ENCODE data around the gene FBXL3. TPM values are rescaled to one million over a fixed set of nuclear protein-coding genes. Genes with fewer than 3 reads are reported as not detected.
"Not testable (repeated sequence)": the region's sequence is repeated elsewhere in the genome, so short reads cannot be mapped to it uniquely, and the experiment has no call there.

Gene FBXL3
- total RNA-seq, 1 experiment from 2014 or later, result 32.2 TPM

- no peaks in the 10 kb centered on the region for H3K9me3 ChIP-seq (replicated peaks)
- H3K36me3 ChIP-seq, result peaks cover 76% of the 10 kb centered on the region
Measured at GRCh38 chr13:77013853-77014542, 13.0 kb downstream of the FBXL3 start.

GRCh38 chr13:77009719-77010118 is 17.2 kb downstream of the FBXL3 start:
- not testable (repeated sequence) for DNase-seq; H3K9me3 ChIP-seq (replicated peaks); H3K4me3 ChIP-seq; H3K4me1 ChIP-seq; H3K27me3 ChIP-seq; H3K27ac ChIP-seq
- H3K36me3 ChIP-seq, result peaks cover 57% of the 10 kb centered on the region

More at GRCh38 chr13:77013853-77014542, 13.0 kb downstream of the FBXL3 start:
- H3K27ac ChIP-seq, result no peak overlapping the region
- DNase-seq, result no peak
- no peaks in the 10 kb centered on the region for H3K27me3 ChIP-seq
- H3K4me3 ChIP-seq, result no peak overlapping the region
- H3K4me1 ChIP-seq, result no peaks in the 10 kb centered on the region

GRCh38 chr13:77009011-77009410 is 17.9 kb downstream of the FBXL3 start:
- H3K27me3 ChIP-seq, result no peaks in the 10 kb centered on the region
- H3K4me3 ChIP-seq, result no peak overlapping the region
- H3K27ac ChIP-seq, result no peak overlapping the region
- no peaks in the 10 kb centered on the region for H3K4me1 ChIP-seq
- DNase-seq, result no peak
- no peaks in the 10 kb centered on the region for H3K9me3 ChIP-seq (replicated peaks)
- peaks cover 52% of the 10 kb centered on the region for H3K36me3 ChIP-seq

GRCh38 chr13:77008337-77008736 is 18.6 kb downstream of the FBXL3 start:
- H3K27ac ChIP-seq; H3K4me3 ChIP-seq; H3K9me3 ChIP-seq (replicated peaks); H3K4me1 ChIP-seq; H3K27me3 ChIP-seq; DNase-seq: not testable (repeated sequence)
- peaks cover 48% of the 10 kb centered on the region for H3K36me3 ChIP-seq

- Histone ChIP-seq H3K27ac (no peak overlapping the region), H3K36me3 (peaks cover 24% of the 10 kb centered on the region), H3K4me3 (no peak overlapping the region), H3K9me3 (replicated peaks) (no peaks in the 10 kb centered on the region), H3K27me3 (no peaks in the 10 kb centered on the region), H3K4me1 (no peaks in the 10 kb centered on the region; the same call in 1 of the 2 replicates)
- peak in 1 of 2 experiments; percentile 46 for DNase-seq
Measured at GRCh38 chr13:77002590-77003190, 24.3 kb downstream of the FBXL3 start.

GRCh38 chr13:77001963-77002587 is 24.9 kb downstream of the FBXL3 start:
- Histone ChIP-seq H3K36me3 (peaks cover 24% of the 10 kb centered on the region), H3K4me1 (no peaks in the 10 kb centered on the region; the same call in 1 of the 2 replicates), H3K27me3 (no peaks in the 10 kb centered on the region), H3K4me3 (no peak overlapping the region), H3K9me3 (replicated peaks) (no peaks in the 10 kb centered on the region), H3K27ac (no peak overlapping the region)
- DNase-seq, result no peak

- Histone ChIP-seq H3K9me3 (replicated peaks) (no peaks in the 10 kb centered on the region), H3K27me3 (no peaks in the 10 kb centered on the region), H3K4me3 (no peak overlapping the region), H3K27ac (no peak overlapping the region), H3K4me1 (no peaks in the 10 kb centered on the region; the same call in 1 of the 2 replicates), H3K36me3 (peaks cover 26% of the 10 kb centered on the region)
- DNase-seq, result no peak
Measured at GRCh38 chr13:77001540-77001939, 25.4 kb downstream of the FBXL3 start.

GRCh38 chr13:77000475-77000874 is 26.5 kb downstream of the FBXL3 start:
- DNase-seq, result no peak
- no peak overlapping the region for H3K4me3 ChIP-seq
- no peaks in the 10 kb centered on the region for H3K9me3 ChIP-seq (replicated peaks)
- H3K27ac ChIP-seq, result no peak overlapping the region
- peaks cover 26% of the 10 kb centered on the region for H3K36me3 ChIP-seq
- no peaks in the 10 kb centered on the region; the same call in 1 of the 2 replicates for H3K4me1 ChIP-seq
- no peaks in the 10 kb centered on the region for H3K27me3 ChIP-seq

- Histone ChIP-seq H3K27ac (no peak overlapping the region), H3K4me1 (no peaks in the 10 kb centered on the region), H3K4me3 (no peak overlapping the region), H3K27me3 (no peaks in the 10 kb centered on the region), H3K9me3 (replicated peaks) (no peaks in the 10 kb centered on the region), H3K36me3 (peaks cover 17% of the 10 kb centered on the region; the same call in 1 of the 2 replicates)
- no peak for DNase-seq
Measured at GRCh38 chr13:76994281-76994680, 32.7 kb downstream of the FBXL3 start.

GRCh38 chr13:76993473-76993872 is 33.5 kb downstream of the FBXL3 start:
- no peak overlapping the region for H3K4me3 ChIP-seq
- DNase-seq, result no peak
- no peak overlapping the region for H3K27ac ChIP-seq
- no peaks in the 10 kb centered on the region for H3K9me3 ChIP-seq (replicated peaks)
- H3K36me3 ChIP-seq, result peaks cover 15% of the 10 kb centered on the region; the same call in 1 of the 2 replicates
- no peaks in the 10 kb centered on the region for H3K27me3 ChIP-seq
- H3K4me1 ChIP-seq, result no peaks in the 10 kb centered on the region

- Histone ChIP-seq H3K27ac (no peak overlapping the region), H3K4me1 (no peaks in the 10 kb centered on the region), H3K36me3 (peaks cover 12% of the 10 kb centered on the region; the same call in 1 of the 2 replicates), H3K27me3 (no peaks in the 10 kb centered on the region), H3K4me3 (peak overlapping the region; percentile 75), H3K9me3 (replicated peaks) (no peaks in the 10 kb centered on the region)
- no peak for DNase-seq
Measured at GRCh38 chr13:76993021-76993420, 33.9 kb downstream of the FBXL3 start.

- peaks cover 7% of the 10 kb centered on the region; the same call in 1 of the 2 replicates for H3K36me3 ChIP-seq
- no peaks in the 10 kb centered on the region for H3K27me3 ChIP-seq
- H3K27ac ChIP-seq, result no peak overlapping the region; the same call in 1 of the 2 replicates
- peak overlapping the region; percentile 75 for H3K4me3 ChIP-seq
- DNase-seq, result peak in 1 of 2 experiments; percentile 21
- no peaks in the 10 kb centered on the region for H3K9me3 ChIP-seq (replicated peaks)
- H3K4me1 ChIP-seq, result no peaks in the 10 kb centered on the region
Measured at GRCh38 chr13:76992548-76993001, 34.4 kb downstream of the FBXL3 start.

- Histone ChIP-seq H3K9me3 (replicated peaks) (no peaks in the 10 kb centered on the region), H3K27me3 (no peaks in the 10 kb centered on the region), H3K27ac (peak within 1 kb of the TSS; percentile 31), H3K36me3 (peaks cover 6% of the 10 kb centered on the region; the same call in 1 of the 2 replicates), H3K4me3 (peak within 1 kb of the TSS; percentile 75), H3K4me1 (no peaks in the 10 kb centered on the region)
- peak; percentile 87 for DNase-seq
Measured at GRCh38 chr13:76991796-76992547, 35.0 kb downstream of the FBXL3 start, which contains the start of gene CLN5. Gene CLN5 (plus strand): TSS chr13:76992081. CDS start chr13:76992099, 18 bp downstream.

GRCh38 chr13:76991432-76991795 is 35.5 kb downstream of the FBXL3 start:
- Histone ChIP-seq H3K9me3 (replicated peaks) (no peaks in the 10 kb centered on the region), H3K4me1 (no peaks in the 10 kb centered on the region), H3K4me3 (peak overlapping the region; percentile 75), H3K27ac (peak overlapping the region; percentile 31; the same call in 1 of the 2 replicates), H3K36me3 (peaks cover 3% of the 10 kb centered on the region; the same call in 1 of the 2 replicates), H3K27me3 (no peaks in the 10 kb centered on the region)
- DNase-seq, result no peak

Measured in SJCRH30 (cell line).